NT2/D1 (cell line): ENCODE data around the gene PITPNM2.

Experiments
- DNase-seq: peaks from one replicate; pipeline ENCODE4 v3.0.0-alpha.2; 2011; ENCODE audit warnings: low read depth, low spot score
- H3K27me3 ChIP-seq: 2 replicates; pipeline ENCODE4 v1.6.0; 2011; ENCODE audit warnings: mild to moderate bottlenecking; ENCODE audit not compliant: insufficient read length, insufficient read depth
- H3K36me3 ChIP-seq: 2 replicates; pipeline ENCODE4 v1.6.1; 2011; ENCODE audit warnings: mild to moderate bottlenecking, low read length, mixed read lengths; ENCODE audit not compliant: insufficient read depth, insufficient read length
- H3K4me1 ChIP-seq: 2 replicates; pipeline ENCODE4 v1.5.1; 2011; ENCODE audit not compliant: insufficient read depth, insufficient read length
- H3K4me3 ChIP-seq: 2 replicates; pipeline ENCODE4 v1.5.1; 2011; ENCODE audit warnings: low read depth; ENCODE audit not compliant: insufficient read length
- H3K9ac ChIP-seq: 2 replicates; pipeline ENCODE4 v1.6.0; 2011; ENCODE audit warnings: low read depth; ENCODE audit not compliant: insufficient read length
- H3K9me3 ChIP-seq: 2 replicates; pipeline ENCODE4 v1.5.1; 2011; ENCODE audit warnings: mild to moderate bottlenecking, low read length; ENCODE audit not compliant: insufficient read depth
- SUZ12 ChIP-seq: IDR thresholded peaks from 2 replicates; pipeline ENCODE4 v1.6.1; 2011; ENCODE audit not compliant: insufficient read length, insufficient read depth; ENCODE audit errors: extremely low read depth
- YY1 ChIP-seq: IDR thresholded peaks from 2 replicates; pipeline ENCODE4 v1.6.1; 2011; ENCODE audit not compliant: insufficient read length, insufficient read depth
- ZNF274 ChIP-seq: IDR thresholded peaks from 2 replicates; pipeline ENCODE4 v1.6.1; 2011; ENCODE audit warnings: mild to moderate bottlenecking, low read depth, low read length

Gene PITPNM2

DNA sequence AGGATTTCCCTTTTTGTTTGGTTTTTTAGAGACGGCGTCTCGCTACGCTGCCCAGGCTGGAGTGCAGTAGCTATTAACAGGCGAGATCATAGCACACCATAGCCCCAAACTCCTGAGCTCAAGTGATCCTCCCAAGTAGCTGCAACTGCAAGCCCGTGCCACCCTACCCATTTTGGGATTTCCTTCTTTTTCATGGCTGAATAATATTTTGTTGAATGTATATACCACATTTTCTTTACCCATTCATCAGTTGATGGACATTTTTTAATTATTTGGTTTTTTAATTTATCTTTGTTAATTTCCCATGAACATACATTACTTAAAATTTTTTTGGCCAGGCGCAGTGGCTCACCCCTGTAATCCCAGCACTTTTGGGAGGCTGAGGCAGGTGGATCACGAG lies 15.2 kb downstream of the PITPNM2 start:
- peaks cover 9% of the 10 kb centered on the region for H3K4me1 ChIP-seq
- no peaks in the 10 kb centered on the region for H3K27me3 ChIP-seq
- DNase-seq = no peak
- H3K9me3 ChIP-seq = no peaks in the 10 kb centered on the region
- TF ChIP-seq ZNF274 (no peak), YY1 (no peak), SUZ12 (no peak)
- H3K9ac ChIP-seq = no peak overlapping the region
- no peak overlapping the region for H3K4me3 ChIP-seq
- no peaks in the 10 kb centered on the region for H3K36me3 ChIP-seq

DNA sequence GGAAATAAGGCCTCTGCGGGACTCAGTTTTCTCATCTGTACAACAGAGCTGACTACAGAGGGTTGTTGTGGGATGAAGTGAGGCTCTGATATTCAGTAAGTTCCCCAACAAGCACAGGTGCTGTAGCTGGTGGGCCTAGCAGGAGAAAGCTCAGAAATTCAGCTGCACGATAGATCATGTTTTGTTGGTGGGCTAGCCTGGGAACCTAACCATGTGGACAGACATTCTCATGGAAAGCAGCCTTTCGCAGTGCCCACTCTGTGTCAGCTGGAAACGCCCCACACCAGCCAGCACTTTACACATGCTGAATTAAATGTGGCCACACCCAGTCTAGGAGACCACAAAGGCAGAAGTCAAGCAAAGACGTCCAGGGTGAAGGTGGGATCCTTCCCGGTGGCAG lies 16.1 kb downstream of the PITPNM2 start:
- H3K9me3 ChIP-seq = no peaks in the 10 kb centered on the region
- H3K4me3 ChIP-seq = no peak overlapping the region
- H3K9ac ChIP-seq = no peak overlapping the region
- no peaks in the 10 kb centered on the region for H3K27me3 ChIP-seq
- H3K4me1 ChIP-seq = peaks cover under 1% of the 10 kb centered on the region
- DNase-seq = no peak
- no peak for TF ChIP-seq SUZ12
- TF ChIP-seq YY1 = no peak
- TF ChIP-seq ZNF274 = no peak
- H3K36me3 ChIP-seq = no peaks in the 10 kb centered on the region

DNA sequence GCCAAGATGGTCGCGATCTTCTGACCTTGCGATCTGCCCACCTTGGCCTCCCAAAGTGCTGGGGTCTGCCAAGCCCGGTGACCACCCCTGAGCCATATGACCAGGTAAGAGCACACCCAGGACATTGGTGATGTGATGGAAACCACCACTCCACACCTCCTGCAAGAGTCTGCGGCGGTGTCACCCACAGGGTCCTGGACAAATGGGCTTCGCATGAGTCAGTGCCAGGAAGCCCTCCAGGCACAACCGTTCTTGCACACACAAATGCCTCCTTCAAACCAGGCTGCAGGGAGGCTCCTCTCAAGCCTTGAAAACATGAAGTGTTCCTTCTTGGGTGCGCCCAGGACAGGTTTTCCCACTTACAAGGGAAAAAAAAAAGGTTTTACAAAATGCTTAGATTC lies 16.6 kb downstream of the PITPNM2 start:
- Histone ChIP-seq H3K4me3 (no peak overlapping the region), H3K9me3 (no peaks in the 10 kb centered on the region), H3K36me3 (no peaks in the 10 kb centered on the region), H3K27me3 (no peaks in the 10 kb centered on the region), H3K4me1 (no peaks in the 10 kb centered on the region), H3K9ac (no peak overlapping the region)
- DNase-seq = no peak
- no peak for TF ChIP-seq YY1
- no peak for TF ChIP-seq ZNF274
- TF ChIP-seq SUZ12 = no peak

DNA sequence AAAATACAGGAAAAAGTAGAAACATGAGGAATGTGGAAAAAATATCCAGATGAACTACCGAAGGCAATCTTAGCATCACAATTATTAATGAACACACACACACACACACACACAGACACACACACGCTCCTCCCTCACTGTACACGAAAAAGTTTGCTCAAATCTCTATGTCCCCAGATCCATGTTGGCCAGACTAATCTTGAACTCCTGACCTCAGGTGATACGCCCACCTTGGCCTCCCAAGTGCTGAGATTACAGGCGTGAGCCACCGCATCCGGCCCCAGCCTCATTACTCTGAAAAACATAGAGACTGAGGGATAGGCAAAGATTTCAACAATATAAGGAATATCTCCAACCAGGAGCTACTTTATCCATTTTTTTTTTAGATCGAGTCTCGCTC lies 17.2 kb downstream of the PITPNM2 start:
- no peak for DNase-seq
- Histone ChIP-seq H3K36me3 (no peaks in the 10 kb centered on the region), H3K9ac (no peak overlapping the region), H3K4me3 (no peak overlapping the region), H3K4me1 (no peaks in the 10 kb centered on the region), H3K9me3 (no peaks in the 10 kb centered on the region), H3K27me3 (no peaks in the 10 kb centered on the region)
- no peak for TF ChIP-seq ZNF274
- no peak for TF ChIP-seq YY1
- TF ChIP-seq SUZ12 = no peak

DNA sequence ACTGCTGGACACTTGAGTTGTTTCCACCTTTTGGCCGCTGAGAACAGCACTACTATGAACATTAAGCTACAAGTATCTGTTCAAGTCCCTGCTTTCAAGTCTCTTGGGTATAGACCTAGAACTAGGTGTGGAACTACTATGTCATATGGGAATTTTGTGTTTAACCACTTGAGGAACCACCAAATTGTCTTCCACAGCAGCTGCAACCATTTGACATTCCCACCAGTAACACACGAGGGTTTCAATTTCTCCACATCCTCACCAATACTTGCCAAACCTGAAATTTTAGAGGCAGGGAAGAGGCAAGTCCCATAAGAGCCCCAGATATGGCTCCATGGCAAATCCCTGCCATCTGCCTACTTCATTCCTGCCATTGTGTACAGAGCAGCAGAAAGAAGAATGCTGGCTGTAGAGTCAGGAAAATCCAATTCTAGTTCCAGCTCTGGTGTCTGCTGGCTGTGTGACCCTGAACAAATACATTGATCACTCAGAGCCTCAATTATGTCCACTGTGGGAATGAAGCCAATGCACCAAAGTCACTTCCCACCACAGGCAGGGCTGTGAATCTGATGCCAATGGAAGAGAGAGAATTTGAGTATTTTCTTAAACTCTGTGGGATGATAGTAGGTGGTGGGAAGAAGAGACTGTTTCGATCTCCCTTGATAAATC lies 17.8 kb downstream of the PITPNM2 start:
- H3K4me3 ChIP-seq = no peak overlapping the region
- DNase-seq = no peak
- H3K9ac ChIP-seq = no peak overlapping the region
- no peaks in the 10 kb centered on the region for H3K4me1 ChIP-seq
- no peaks in the 10 kb centered on the region for H3K36me3 ChIP-seq
- TF ChIP-seq YY1 (no peak), ZNF274 (no peak), SUZ12 (no peak)
- no peaks in the 10 kb centered on the region for H3K27me3 ChIP-seq
- H3K9me3 ChIP-seq = no peaks in the 10 kb centered on the region

DNA sequence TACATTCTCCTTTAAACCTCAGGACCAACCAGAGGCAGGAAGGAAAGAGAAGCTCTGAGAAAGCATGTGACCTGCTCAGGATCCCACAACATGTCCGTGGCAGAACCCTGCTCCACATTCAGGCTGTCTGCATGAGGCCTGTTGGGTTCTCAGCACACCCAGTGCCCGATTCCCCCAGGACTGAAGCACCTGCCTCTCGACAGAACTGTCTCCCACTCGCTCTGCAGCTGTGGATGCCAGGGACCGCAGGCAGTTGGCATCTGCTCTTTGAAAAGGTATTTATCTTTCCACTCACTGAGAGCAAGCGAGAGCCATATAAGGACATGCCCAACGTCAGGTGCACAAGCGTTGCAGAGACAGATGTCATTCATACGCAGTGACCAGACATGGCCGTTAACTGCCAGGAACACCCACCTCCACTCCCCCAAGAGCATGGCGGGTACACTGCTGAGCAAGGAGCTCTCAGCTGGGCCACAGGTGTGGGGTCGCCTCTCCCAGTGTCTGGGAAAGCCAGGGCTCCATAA lies 18.9 kb downstream of the PITPNM2 start:
- TF ChIP-seq ZNF274 = no peak
- no peak for TF ChIP-seq YY1
- TF ChIP-seq SUZ12 = no peak
- DNase-seq = no peak

DNA sequence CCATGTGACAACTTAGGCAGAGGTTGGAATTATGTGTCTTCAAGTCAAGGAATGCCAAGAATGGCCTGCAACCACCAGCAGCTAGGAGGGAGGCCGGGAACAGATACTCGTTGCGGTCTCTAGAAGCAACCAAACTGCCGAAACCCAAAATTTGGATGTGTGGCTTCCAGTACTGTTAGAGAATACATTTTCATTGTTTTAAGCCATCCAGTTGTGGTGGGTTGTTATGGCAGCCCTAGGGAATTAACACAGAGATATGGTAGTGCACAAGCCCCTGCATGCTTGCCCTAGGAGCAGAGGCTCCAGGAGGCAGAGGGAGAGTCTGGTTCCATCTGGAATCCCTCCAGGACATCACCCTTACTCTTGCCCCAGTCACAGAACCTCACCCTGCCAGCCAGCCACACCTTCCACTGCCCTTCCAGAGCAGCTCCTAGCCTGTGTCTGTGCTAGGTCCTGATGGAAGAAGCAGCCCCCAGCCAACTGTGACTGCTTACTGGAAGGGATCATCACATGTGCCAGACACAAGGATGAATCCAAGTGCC lies 19.5 kb downstream of the PITPNM2 start:
- no peaks in the 10 kb centered on the region for H3K9me3 ChIP-seq
- DNase-seq = no peak
- no peaks in the 10 kb centered on the region for H3K4me1 ChIP-seq
- no peak overlapping the region for H3K4me3 ChIP-seq
- TF ChIP-seq YY1 (no peak), SUZ12 (no peak), ZNF274 (no peak)
- H3K36me3 ChIP-seq = no peaks in the 10 kb centered on the region
- no peak overlapping the region for H3K9ac ChIP-seq
- no peaks in the 10 kb centered on the region for H3K27me3 ChIP-seq

More for the DNA sequence above, 18.9 kb downstream of the PITPNM2 start:
- no peaks in the 10 kb centered on the region for H3K27me3 ChIP-seq
- H3K4me3 ChIP-seq = no peak overlapping the region
- no peaks in the 10 kb centered on the region for H3K9me3 ChIP-seq
- H3K9ac ChIP-seq = no peak overlapping the region
- H3K36me3 ChIP-seq = no peaks in the 10 kb centered on the region
- no peaks in the 10 kb centered on the region for H3K4me1 ChIP-seq

DNA sequence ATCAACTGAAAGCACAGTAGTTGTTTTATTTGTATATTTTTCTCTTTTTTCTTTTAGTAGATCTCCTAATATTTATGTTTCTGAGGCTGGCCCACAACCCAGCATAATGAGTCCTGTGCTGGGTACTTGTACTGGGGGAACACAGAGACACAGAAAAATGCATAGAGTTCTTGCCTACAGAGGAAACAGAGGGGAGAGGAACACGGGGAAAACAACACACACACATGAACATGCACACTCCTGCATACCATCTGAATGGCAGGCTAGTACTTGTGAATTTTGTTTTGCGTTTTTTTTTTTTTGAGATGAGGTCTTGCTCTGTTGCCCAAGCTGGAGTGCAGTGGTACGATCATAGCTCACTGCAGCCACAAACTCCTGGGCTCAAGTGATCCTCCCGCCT lies 21.3 kb downstream of the PITPNM2 start:
- H3K9ac ChIP-seq = no peak overlapping the region
- TF ChIP-seq SUZ12 (no peak), YY1 (no peak), ZNF274 (no peak)
- DNase-seq = no peak
- H3K36me3 ChIP-seq = no peaks in the 10 kb centered on the region
- no peaks in the 10 kb centered on the region for H3K27me3 ChIP-seq
- no peak overlapping the region for H3K4me3 ChIP-seq
- H3K9me3 ChIP-seq = no peaks in the 10 kb centered on the region
- H3K4me1 ChIP-seq = no peaks in the 10 kb centered on the region
